Transverse colon (tissue), 4 donors: ENCODE data around the gene ITPKB. TPM values are rescaled to one million over a fixed set of nuclear protein-coding genes. Genes with fewer than 3 reads are reported as not detected.
A peak's percentile ranks its signal among the peaks of the same experiment; 100 is the strongest.
"Not testable (repeated sequence)": the region's sequence is repeated elsewhere in the genome, so short reads cannot be mapped to it uniquely, and the experiment has no call there.

Experiments used
- DNase-seq: peaks from one replicate; pipeline ENCODE4 v3.0.0-alpha.2; 2019
- H3K27ac ChIP-seq, 4 donors: fragments of 200-600 bp; sonication (generic); 2 replicates each; pipeline ENCODE4 v1.5.1; 2016 to 2018; ENCODE audit warnings: inconsistent platforms in 4 of 4
- H3K27me3 ChIP-seq: fragments of 200-600 bp; sonication (generic); 2 replicates; pipeline ENCODE4 v1.5.1; 2017; ENCODE audit warnings: inconsistent platforms
- H3K36me3 ChIP-seq, 4 donors: fragments of 200-600 bp; sonication (generic); 2 replicates each; pipeline ENCODE4 v1.5.1; 2017 to 2019; ENCODE audit warnings: inconsistent platforms in 4 of 4
- H3K4me1 ChIP-seq, 4 donors: fragments of 200-600 bp; sonication (generic); 2 replicates each; pipeline ENCODE4 v1.5.1; 2017 to 2020; ENCODE audit warnings: inconsistent platforms in 4 of 4
- H3K4me3 ChIP-seq, 4 donors: fragments of 200-600 bp; sonication (generic); 1 replicate in 1 of 4; 2 replicates in 3 of 4; pipeline versions ENCODE4 v1.5.1 to v1.6.1; 2017 to 2019; ENCODE audit warnings: inconsistent platforms in 4 of 4
- H3K9me3 ChIP-seq, 2 donors: fragments of 200-600 bp; sonication (generic); 2 replicates each; pipeline ENCODE4 v1.5.1; 2017 to 2019; ENCODE audit warnings: inconsistent platforms in 2 of 2
- CTCF ChIP-seq, 5 experiments: fragments of 200-600 bp in 3 of 5; fragments of 450-650 bp in 2 of 5; sonication (generic) in 3 of 5; IDR thresholded peaks; 1 replicate in 2 of 5; 2 replicates in 3 of 5; pipeline ENCODE4 v1.5.1; 2016 to 2017; ENCODE audit warnings: antibody characterized with exemption in 5 of 5, inconsistent platforms in 3 of 5, mild to moderate bottlenecking in 2 of 5, moderate library complexity in 1 of 5
- EP300 ChIP-seq: sonication (generic); formaldehyde crosslinking; IDR thresholded peaks from one replicate; pipeline ENCODE4 v1.6.1; 2017; ENCODE audit warnings: antibody characterized with exemption, low read depth
- POLR2A ChIP-seq: fragments of 450-650 bp; IDR thresholded peaks from one replicate; pipeline ENCODE4 v1.6.1; 2016; ENCODE audit warnings: antibody characterized with exemption, mild to moderate bottlenecking, moderate library complexity
- POLR2AphosphoS5 ChIP-seq, 3 donors: sonication (generic); formaldehyde crosslinking; IDR thresholded peaks; one replicate each; pipeline ENCODE4 v1.6.1; 2016; ENCODE audit warnings: antibody characterized with exemption in 3 of 3
- WGBS, 2 donors: methylation state at CpG; one replicate each; pipeline ENCODE4 v1.1.5; 2018; ENCODE audit warnings: low coverage in 1 of 2; 5-methylcytosine and 5-hydroxymethylcytosine counted together
- in situ Hi-C, 4 donors: fragments of 200-750 bp; cut with MboI; loops; one replicate each; pipeline versions ENCODE4 v1.15.0 to v1.15.1; 2017; ENCODE audit warnings: low sequenced_read_pairs in 3 of 4, low pct_ligation_motif_present in 1 of 4, low pct_unique_long_range_greater_than_20kb in 1 of 4
- intact Hi-C: fragments of 100-400 bp; cut with DNase I; formaldehyde crosslinking; loops from one replicate; pipeline ENCODE4 v1.15.1; 2023; ENCODE audit warnings: low total_unique reads
- total RNA-seq, 4 donors: library from RNA; depleted of rRNA; stranded (reverse); fragments of >200 nt; gene quantifications; one replicate each; pipeline ENCODE4 v1.1.0, GENCODE V29; 2016

ITPKB gene
- total RNA-seq, 4 donors from 2014 or later: 14.3 to 57.6 (median 23.7) TPM

- DNase-seq: peak; percentile 26
- Histone ChIP-seq H3K27me3 (no peaks in the 10 kb centered on the region), H3K9me3 (no peaks in the 10 kb centered on the region), H3K4me1 (peaks cover 9 to 26% (median 14%) of the 10 kb centered on the region in 4 donors), H3K36me3 (no peaks in the 10 kb centered on the region), H3K27ac (peak overlapping the region; percentile 63 to 80 (median 74)), H3K4me3 (no peak overlapping the region)
- intact Hi-C loops (no loop called here), in situ Hi-C loops (loop anchor here in 2 of 4 donors (25.0 kb wide), 1 partner anchor 190 kb away; the partner anchor contains the start of gene PARP1 (in 2 of the 2))
- WGBS, 2 donors: 72 to 85% methylated on average over 4 to 24 of the region's 24 CpGs
- TF ChIP-seq CTCF (IDR thresholded peaks at IDR 0.05) (no peak), POLR2AphosphoS5 (IDR thresholded peaks at IDR 0.05) (peak; percentile 47 to 67 (median 51)), EP300 (peak; percentile 62)
Measured at GRCh38 chr1:226602186-226603021, 136.7 kb downstream of the ITPKB start.

- Histone ChIP-seq H3K36me3 (no peaks in the 10 kb centered on the region), H3K4me1 (peaks cover 9 to 26% (median 14%) of the 10 kb centered on the region in 4 donors), H3K27ac (peak overlapping the region in 1 of 4 donors; percentile 80), H3K4me3 (no peak overlapping the region), H3K9me3 (no peaks in the 10 kb centered on the region), H3K27me3 (no peaks in the 10 kb centered on the region)
- WGBS, 2 donors: 92 to 100% methylated on average over 2 to 9 of the region's 9 CpGs
- no peak for TF ChIP-seq CTCF (IDR thresholded peaks at IDR 0.05)
- no peak for TF ChIP-seq POLR2AphosphoS5 (IDR thresholded peaks at IDR 0.05)
- TF ChIP-seq POLR2A: no peak
- no peak for TF ChIP-seq EP300
- in situ Hi-C loops (loop anchor here in 2 of 4 donors (25.0 kb wide), 1 partner anchor 189 kb away; the partner anchor contains the start of gene PARP1 (in 2 of the 2)), intact Hi-C loops (no loop called here)
- no peak for DNase-seq
Measured at GRCh38 chr1:226601456-226601855, 137.6 kb downstream of the ITPKB start.

- Histone ChIP-seq H3K36me3 (no peaks in the 10 kb centered on the region), H3K4me1 (peaks cover 9 to 26% (median 14%) of the 10 kb centered on the region in 4 donors), H3K27ac (no peak overlapping the region), H3K9me3 (no peaks in the 10 kb centered on the region), H3K27me3 (no peaks in the 10 kb centered on the region), H3K4me3 (no peak overlapping the region)
- WGBS, 2 donors: 67 to 82% methylated on average over 2 to 4 of the region's 4 CpGs
- DNase-seq: no peak
- in situ Hi-C loops (loop anchor here in 2 of 4 donors (25.0 kb wide), 1 partner anchor 188 kb away; the partner anchor contains the start of gene PARP1 (in 2 of the 2)), intact Hi-C loops (no loop called here)
- no peak for TF ChIP-seq CTCF (IDR thresholded peaks at IDR 0.05)
- TF ChIP-seq POLR2AphosphoS5 (IDR thresholded peaks at IDR 0.05): no peak
- no peak for TF ChIP-seq POLR2A
- TF ChIP-seq EP300: no peak
Measured at GRCh38 chr1:226600254-226600653, 138.8 kb downstream of the ITPKB start.

GRCh38 chr1:226599636-226600238, 139.3 kb downstream of the ITPKB start:
- Histone ChIP-seq H3K36me3 (no peaks in the 10 kb centered on the region), H3K27ac (no peak overlapping the region), H3K4me1 (peaks cover 9 to 26% (median 14%) of the 10 kb centered on the region in 4 donors), H3K9me3 (no peaks in the 10 kb centered on the region), H3K27me3 (no peaks in the 10 kb centered on the region), H3K4me3 (no peak overlapping the region)
- TF ChIP-seq POLR2AphosphoS5 (IDR thresholded peaks at IDR 0.05) (no peak), CTCF (IDR thresholded peaks at IDR 0.05) (no peak), EP300 (no peak), POLR2A (no peak)
- in situ Hi-C loops: loop anchor here in 2 of 4 donors (25.0 kb wide), 1 partner anchor 187 kb away; the partner anchor contains the start of gene PARP1 (in 2 of the 2)
- intact Hi-C loops: no loop called here
- no peak for DNase-seq

- peaks cover 6 to 21% (median 13%) of the 10 kb centered on the region in 4 donors for H3K4me1 ChIP-seq
- H3K27me3 ChIP-seq, H3K9me3 ChIP-seq, H3K27ac ChIP-seq, DNase-seq, intact Hi-C loops, H3K4me3 ChIP-seq, in situ Hi-C loops, H3K36me3 ChIP-seq: not testable (repeated sequence)
- 85% methylated on average over 3 of the region's 3 CpGs; no CpG with 5 or more reads in 1 of the 2 donors for WGBS, 2 donors
Measured at GRCh38 chr1:226598955-226599354, 140.1 kb downstream of the ITPKB start.
